SK-N-SH treated with all-trans-retinoic acid at 6 μM for 48 hours (cell line): Measurements from ENCODE around the gene HBS1L.

Source experiments
- ARNTL ChIP-seq: fragments of 450-650 bp; formaldehyde crosslinking; IDR thresholded peaks from 2 replicates; pipeline ENCODE4 v1.5.0; 2020; ENCODE audit warnings: low read depth, mild to moderate bottlenecking, moderate library complexity, borderline replicate concordance
- ESRRG ChIP-seq: fragments of 250-450 bp; sonication (Bioruptor Pico); IDR thresholded peaks from 2 replicates; pipeline ENCODE4 v1.6.1; 2021; ENCODE audit warnings: mild to moderate bottlenecking
- GLIS3 ChIP-seq: fragments of 250-450 bp; sonication (Bioruptor Pico); IDR thresholded peaks from 2 replicates; pipeline ENCODE4 v1.5.0; 2020; ENCODE audit warnings: mild to moderate bottlenecking, moderate library complexity
- ISL1 ChIP-seq: fragments of 250-450 bp; sonication (Bioruptor Pico); IDR thresholded peaks from 2 replicates; pipeline ENCODE4 v2.1.2; 2022; ENCODE audit warnings: mild to moderate bottlenecking, moderate library complexity
- OSR1 ChIP-seq: fragments of 250-450 bp; sonication (Bioruptor Pico); IDR thresholded peaks from 2 replicates; pipeline ENCODE4 v1.8.0; 2022; ENCODE audit warnings: moderate library complexity, mild to moderate bottlenecking, inconsistent platforms
- PATZ1 ChIP-seq: fragments of 250-450 bp; sonication (Bioruptor Pico); IDR thresholded peaks from 2 replicates; pipeline ENCODE4 v1.8.0; 2020; ENCODE audit warnings: mild to moderate bottlenecking, moderate library complexity, borderline replicate concordance
- TOX ChIP-seq: fragments of 250-450 bp; sonication (Bioruptor Pico); IDR thresholded peaks from 2 replicates; pipeline ENCODE4 v1.8.0; 2021; ENCODE audit warnings: mild to moderate bottlenecking, moderate library complexity, borderline replicate concordance
- ZC3H10 ChIP-seq: fragments of 250-450 bp; sonication (Bioruptor Pico); IDR thresholded peaks from 2 replicates; pipeline ENCODE4 v1.5.1; 2021; ENCODE audit warnings: mild to moderate bottlenecking, moderate library complexity
- ZFP30 ChIP-seq: fragments of 450-650 bp; formaldehyde crosslinking; IDR thresholded peaks from 2 replicates; pipeline ENCODE4 v1.5.0; 2022; ENCODE audit warnings: mild to moderate bottlenecking, moderate library complexity

DNA sequence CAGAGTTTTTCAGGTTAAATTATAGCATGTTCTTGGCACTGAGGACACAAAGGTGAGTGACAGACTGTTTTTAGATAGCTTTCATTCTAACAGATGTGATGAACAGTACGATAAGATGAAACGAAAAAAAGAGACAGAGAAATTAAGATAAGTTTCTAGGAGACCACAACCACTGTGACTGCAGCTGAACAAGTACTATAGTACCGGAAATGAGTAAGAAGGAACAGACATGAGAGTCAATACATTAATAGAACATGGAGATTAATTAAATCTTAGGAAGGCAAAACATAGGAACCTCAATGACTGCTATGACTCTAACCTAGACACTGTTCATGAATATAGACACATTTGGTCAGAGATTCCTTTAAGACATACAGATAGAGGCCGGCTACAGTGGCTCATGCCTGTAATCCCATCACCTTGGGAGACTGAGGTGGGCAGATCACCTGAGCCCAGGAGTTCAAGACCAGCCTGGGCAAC is 40.2 kb downstream of the HBS1L start:
- TF ChIP-seq PATZ1 (no peak), ZC3H10 (CRISPR knock-in tag) (no peak), ESRRG (CRISPR knock-in tag) (no peak), ARNTL (no peak), GLIS3 (CRISPR knock-in tag) (no peak), ZFP30 (CRISPR knock-in tag) (no peak), ISL1 (CRISPR knock-in tag) (no peak), TOX (CRISPR knock-in tag) (no peak), OSR1 (no peak)
